Tibial nerve (tissue), 4 donors: ENCODE results near the gene COL6A2.

Experiments
- EP300 ChIP-seq, 2 donors: sonication (generic); formaldehyde crosslinking; IDR thresholded peaks; one replicate each; pipeline ENCODE4 v1.6.1; 2017; ENCODE audit warnings: antibody characterized with exemption in 2 of 2, mild to moderate bottlenecking in 1 of 2
- POLR2A ChIP-seq, 2 donors: fragments of 450-650 bp; IDR thresholded peaks; one replicate each; pipeline ENCODE4 v1.6.1; 2017; ENCODE audit warnings: antibody characterized with exemption in 2 of 2, mild to moderate bottlenecking in 2 of 2, moderate library complexity in 2 of 2
- TF ChIP-seq, protein P1 (sequence below), 5 experiments: fragments of 200-600 bp in 3 of 5; fragments of 450-650 bp in 2 of 5; sonication (generic) in 3 of 5; IDR thresholded peaks; one replicate each; pipeline ENCODE4 v1.5.1; 2016 to 2019; ENCODE audit warnings: antibody characterized with exemption in 5 of 5, mild to moderate bottlenecking in 3 of 5, moderate library complexity in 2 of 5

DNA sequence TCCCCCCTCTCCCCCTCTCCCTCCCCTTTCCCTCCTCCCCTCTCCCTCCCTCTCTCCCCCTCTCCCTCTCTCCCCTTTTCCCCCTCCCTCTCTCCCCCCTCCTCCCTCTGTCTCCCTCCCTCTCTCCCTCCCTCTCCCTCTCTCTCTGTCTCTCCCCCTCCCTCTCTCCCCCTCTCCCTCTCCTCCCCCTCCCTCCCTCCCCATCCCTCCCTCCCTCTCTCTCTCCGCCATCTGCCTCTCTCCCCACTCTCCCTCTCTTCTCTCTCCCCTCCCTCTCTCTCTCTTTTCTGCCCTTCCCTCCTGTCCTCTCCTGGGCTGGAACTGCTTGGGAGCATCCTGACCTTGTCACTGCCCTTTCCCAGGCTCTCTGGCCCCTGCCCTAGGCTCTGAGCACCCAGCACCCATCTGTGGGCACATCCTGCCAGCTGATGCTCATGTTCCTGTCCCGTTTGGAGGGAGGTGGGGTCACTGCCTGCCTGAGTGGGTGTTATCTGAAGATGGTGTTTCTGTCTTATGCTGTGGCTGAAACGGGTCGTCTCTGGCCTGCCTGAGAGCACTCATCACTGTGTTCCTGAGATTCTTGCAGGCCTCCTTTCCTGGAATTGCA, 46.7 kb downstream of the COL6A2 start:
- TF ChIP-seq, protein P1, sequence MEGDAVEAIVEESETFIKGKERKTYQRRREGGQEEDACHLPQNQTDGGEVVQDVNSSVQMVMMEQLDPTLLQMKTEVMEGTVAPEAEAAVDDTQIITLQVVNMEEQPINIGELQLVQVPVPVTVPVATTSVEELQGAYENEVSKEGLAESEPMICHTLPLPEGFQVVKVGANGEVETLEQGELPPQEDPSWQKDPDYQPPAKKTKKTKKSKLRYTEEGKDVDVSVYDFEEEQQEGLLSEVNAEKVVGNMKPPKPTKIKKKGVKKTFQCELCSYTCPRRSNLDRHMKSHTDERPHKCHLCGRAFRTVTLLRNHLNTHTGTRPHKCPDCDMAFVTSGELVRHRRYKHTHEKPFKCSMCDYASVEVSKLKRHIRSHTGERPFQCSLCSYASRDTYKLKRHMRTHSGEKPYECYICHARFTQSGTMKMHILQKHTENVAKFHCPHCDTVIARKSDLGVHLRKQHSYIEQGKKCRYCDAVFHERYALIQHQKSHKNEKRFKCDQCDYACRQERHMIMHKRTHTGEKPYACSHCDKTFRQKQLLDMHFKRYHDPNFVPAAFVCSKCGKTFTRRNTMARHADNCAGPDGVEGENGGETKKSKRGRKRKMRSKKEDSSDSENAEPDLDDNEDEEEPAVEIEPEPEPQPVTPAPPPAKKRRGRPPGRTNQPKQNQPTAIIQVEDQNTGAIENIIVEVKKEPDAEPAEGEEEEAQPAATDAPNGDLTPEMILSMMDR (IDR thresholded peaks at IDR 0.05) = no peak
- TF ChIP-seq POLR2A (IDR thresholded peaks at IDR 0.05) = no peak
- no peak for TF ChIP-seq EP300 (IDR thresholded peaks at IDR 0.05)
